ENCODE data around the gene GSG1L.

Gene GSG1L

DNA sequence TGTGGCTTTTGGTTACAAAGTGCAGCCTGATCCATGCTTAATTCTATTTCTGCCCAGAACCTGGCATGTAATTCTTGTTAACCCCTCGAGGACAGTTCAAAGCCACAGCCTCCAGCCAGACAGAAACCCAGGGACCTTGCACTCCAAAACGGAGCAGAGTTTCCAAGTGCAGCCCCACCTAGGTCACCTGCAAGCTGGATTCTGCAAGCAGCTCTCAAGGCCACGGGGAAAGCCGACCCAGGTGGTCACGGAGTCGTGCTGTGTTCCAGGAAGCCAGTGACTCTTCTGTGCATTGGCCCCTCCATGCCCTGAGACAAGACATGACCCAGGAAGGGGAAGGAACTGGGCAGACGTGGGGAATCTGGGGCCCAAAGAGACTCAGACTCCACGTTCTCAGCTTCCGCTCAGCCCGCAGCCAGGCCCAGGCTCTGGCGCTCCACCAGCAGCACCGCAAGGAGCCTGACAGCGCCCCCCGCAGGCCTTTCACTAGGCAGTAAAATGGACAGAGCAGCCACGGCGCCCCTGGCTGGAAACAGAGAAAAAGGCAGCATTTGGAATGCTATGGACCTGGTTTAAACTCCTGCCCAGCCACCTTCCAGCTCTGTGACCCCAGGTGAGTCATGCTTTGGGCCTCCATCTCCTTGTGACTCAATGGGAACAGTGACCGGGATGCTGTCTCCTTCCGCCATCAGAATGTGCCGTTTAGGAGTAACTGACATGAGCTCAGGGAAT is 27.3 kb upstream of the GSG1L start:
- no peak for DNase-seq

DNA sequence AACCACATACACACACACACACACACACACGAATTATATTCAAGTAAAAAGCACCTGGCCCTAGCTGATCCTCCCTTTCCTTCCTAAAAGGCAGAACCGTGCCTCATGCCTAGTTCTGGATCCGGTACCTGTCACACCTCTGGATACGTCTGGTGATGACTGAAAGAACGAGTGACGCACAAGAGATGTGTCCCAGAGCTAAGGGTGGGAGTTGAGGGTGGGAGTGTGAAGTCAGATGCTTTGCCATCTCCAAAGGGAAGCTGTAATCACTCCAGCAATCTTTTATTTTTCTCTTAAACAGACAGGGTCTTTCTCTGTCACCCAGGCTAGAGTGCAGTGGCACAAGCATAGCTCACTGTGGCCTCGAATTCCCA is 26.5 kb upstream of the GSG1L start:
- DNase-seq: no peak

DNA sequence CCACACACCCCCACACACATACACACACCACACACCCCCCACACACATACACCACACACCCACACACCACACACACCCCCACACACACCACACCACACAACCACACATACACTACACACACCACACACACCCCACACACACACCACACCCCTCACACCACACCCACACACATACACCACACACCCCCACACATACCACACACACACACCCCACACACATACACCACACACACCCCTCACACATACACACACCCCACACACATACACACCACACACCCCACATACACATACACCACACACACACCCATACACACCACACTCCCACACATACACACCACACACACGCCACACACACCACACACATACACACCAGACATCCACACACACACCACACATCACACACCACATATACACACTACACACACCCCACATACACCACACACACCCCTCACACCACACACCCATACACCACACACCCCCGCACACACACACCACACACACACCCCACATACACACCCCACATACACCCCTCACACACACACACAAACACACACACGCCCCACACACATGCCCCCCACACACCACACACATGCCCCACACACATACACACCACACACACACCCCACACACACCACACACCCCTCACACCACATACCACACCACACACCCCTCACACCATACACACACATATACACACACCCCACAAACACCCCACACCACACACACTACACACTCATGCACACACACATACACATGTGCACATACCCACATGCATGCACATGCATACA is 25.9 kb upstream of the GSG1L start:
- DNase-seq: no peak

DNA sequence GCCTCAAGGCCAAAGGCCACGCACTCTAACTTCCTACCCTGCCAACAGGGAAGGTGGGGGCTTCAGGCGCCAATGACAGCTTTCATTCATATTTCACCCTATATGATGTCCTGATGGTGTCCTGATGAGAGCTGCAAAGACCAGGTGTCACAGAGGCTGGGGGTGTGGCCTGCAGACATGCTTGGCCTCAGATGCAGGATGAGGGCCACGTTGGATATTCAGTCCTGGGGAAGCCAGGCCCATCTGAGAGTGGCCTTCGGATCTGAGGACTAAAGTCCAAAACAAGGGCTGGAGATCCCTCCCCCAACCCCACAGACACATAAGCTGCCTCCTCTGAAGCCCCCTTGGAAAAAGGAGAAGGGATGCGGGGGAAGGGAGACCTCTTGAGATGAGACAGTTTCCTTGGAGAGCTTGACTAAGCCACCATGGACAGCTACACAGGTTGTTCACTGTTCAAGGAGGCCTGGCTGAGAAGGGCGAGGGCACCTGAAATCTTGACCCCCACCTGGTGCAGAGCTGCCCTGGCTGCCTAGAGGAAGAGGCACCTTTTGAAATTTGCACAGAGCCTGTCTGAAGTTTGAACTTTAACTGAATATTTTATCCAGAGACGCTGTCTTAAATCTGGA is 24.3 kb upstream of the GSG1L start:
- DNase-seq: no peak

DNA sequence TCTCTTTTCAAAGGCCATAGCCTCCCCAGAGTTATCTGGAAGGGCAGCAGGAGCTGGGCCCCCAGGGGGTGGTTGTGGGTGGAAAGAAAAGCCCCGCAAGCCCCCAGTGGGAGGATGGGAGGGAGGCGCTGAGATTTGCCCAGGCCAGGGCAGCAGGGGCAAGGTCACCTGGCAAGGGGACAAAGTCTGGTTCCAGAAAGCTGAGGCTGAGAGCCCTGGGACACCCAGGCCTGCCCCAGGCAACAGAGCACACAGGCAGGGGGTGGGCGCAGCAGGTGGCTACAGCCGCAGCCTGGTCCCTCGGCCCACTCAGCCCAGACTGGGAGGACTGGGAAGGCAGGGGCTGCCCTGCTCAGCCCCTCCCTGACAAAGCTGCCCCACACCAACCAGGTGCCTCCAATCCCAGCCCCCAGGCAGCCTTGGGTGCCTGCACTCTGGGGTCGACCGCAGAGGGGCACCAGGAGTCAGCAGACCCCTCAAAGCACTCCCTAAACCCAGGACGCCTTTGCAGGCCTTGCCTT is 23.7 kb upstream of the GSG1L start:
- DNase-seq: no peak

DNA sequence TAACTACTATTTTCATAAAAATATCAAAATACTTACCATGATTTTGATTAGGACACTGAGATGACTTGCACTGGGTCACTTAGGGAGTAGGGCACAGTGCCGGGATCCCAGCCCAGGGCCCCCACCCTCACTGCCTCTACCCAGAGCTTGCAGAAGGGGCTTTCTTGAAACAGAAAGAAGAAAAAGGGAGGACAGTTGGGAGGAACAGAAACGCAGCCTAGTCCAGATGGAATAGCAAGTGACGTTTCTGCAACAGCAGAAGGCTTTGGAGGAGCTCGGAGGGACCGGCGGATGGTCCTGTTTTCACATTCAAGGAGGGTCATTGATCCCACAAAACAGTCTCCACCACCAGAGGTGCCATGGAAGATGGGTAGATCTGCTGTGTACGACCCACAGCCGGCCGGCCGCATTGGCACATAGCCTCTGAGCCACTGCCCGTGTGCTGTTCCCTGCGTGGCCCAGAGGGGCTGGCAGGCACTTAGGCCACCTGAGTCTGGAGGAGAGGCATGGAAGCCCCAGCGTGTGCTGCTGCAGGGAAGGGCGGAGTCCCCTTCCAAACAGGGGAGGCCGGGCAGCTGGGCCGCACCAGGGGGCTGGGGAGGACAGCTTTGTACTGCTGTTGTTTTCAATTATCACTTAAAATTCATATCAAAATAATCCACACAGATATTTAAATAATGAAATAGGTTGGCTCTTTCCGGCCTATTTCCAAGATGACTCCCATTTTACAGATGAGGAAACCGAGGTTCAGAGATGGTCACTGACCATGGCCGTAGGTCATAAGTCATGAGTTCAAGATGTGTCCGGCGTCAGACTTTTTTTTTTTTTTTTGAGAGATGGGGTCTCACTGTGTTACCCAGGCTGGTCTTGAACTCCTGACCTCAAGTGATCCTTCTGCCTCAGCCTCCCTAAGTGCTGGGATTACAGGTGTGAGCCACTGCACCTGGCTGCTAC is 22.9 kb upstream of the GSG1L start:
- DNase-seq: no peak

DNA sequence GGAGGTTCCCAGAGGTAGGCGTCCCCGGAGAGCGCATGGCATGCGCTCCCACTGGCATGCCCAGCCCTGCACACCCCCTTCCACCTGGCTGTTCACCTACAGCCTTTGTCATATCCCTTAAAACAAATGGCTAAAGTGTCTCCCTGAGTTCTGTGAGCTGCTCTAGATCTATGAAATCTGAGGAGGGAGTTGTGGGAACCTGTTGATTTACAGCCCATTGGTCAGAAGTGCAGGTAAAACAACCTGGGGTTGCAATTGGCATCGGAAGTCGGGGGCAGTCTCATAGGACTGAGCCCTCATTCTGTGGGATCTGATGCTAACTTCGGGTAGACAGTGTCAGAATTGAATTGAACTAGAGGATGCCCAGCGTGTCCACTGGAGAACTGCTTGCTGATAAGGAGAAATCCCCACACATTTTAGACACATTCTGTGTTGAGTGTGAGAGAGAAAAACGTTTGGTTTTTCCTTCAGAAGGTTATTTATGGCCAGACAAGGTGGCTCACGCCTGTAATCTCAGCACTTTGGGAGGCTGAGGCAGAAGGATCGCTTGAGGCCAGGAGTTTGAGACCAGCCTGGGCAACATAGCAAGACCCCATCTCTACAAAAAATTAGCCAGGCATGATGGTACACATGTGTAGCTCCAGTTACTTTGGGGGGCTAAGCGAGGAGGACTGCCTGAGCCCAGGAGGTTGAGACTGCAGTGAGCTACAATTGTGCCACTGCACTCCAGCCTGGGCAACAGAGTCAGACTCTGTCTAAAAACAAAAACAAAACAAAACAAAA is 22.1 kb upstream of the GSG1L start:
- no peak for DNase-seq

DNA sequence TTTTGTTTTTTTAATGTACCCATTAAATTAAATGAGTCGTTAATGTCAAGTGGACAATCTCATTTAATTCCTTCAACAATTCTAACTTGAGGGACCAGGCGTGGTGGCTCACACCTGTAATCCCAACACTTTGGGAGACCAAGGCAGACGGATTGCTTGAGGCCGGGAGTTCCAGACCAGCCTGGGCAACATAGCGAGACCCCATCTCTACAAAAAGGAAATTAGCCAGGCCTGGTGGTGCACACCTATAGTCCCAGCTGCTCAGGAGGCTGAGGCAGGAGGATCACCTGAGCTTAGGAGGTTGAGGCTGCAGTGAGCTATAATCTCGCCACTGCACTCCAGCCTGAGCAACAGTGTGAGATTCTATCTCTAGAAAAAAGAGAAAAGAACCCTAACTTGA is 20.7 kb upstream of the GSG1L start:
- no peak for DNase-seq

DNA sequence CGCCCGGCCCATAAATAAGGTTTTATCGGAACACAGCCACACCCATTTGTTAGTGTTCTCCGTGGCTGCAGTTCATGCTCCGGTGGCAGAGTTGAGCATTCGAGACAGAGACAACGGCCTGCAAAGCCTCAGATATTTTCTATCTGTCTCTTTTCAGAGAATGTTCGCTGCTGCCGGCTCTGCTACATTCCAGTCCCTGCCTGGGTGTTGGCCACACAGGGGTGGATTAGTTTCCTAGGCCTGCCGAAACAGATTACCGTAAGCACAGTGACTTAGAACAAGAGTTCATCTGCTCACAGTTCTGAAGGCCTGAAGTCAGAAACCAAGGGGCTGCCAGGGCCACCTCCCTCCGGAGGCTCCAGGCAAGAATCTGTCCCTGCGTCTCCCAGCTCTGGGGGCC is 19.1 kb upstream of the GSG1L start:
- DNase-seq: no peak

DNA sequence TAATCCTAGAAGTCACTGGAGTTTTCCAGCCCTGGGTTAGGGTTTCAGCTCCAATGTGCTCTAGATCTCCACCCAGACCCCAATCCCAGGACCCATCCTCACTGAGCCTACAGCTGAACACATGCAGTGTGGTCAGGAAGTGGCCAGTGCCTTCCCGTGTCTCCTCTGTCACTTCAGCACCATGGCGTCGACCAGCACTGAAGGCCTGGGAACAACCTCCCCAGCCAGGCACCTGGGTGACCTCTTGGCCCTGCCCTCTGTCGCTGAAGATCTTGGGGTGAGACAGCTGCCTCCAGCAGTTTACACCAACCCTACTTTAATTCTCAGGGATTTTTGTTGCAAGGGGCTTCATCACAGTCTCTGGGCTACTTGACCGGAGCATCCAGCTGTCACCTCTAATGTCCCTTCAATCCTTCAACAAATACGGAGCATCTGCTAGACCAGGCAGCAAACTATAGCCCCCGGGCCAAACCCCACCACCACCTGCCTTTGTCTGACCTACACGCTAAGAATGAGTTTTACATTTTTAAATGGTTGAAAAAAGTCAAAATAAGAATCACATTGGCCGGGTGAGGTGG is 18.0 kb upstream of the GSG1L start:
- DNase-seq: no peak

DNA sequence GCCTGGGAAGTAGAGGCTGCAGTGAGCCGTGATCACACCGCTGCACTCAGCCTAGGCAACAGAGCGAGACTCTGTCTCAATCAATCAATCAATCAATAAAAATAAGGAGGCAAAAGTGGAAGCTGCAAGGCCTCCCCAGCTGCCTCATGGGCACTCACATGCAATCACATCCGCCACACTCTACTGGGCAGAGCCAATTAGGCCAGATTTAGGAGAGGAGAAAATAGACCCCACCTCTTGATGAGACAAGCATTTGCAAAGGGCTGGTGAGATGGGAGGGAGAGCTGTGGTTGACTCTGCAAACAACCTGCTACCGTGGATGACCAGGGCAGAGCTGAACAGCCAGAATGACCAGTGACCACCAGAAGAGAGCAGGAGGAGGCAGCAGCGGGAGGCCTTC is 14.7 kb upstream of the GSG1L start:
- DNase-seq: no peak

DNA sequence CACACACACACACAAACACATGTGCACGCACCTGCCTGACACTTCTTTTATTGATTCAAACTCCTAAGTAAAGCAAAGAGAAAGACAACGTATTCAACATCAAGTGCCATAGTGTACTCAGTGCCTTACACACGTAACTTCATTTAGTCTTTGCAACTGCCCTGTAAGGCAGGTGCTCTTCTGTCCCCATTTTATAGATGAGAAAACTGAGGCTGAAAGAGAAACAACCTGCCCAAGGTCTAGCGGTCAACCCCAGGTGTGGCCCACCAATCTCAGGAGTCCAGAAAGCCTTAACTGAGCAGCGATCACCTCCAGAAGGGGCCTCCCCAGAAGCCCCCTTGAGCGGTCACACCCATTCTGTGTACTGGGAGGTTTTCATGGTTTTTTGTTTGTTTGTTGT is 10.3 kb upstream of the GSG1L start:
- DNase-seq: no peak

DNA sequence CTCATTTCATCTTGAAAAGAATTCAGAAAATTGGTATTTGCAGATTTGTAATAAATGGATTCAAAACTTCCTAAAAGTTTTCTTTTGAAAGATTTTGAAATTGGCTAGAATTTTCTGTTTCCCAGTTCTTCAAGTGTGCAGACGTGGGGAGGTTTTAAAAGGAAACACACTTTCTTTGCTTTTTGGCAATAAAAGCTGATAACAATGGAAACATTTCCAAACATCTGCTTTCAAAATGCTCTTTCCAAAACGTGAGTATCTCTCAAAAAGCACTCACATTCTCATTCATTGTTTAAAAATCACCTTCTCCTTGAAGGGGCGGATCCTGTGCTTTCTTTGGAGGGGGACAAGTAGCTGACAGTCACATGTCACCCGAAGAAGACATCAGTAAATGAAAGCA is 8.6 kb upstream of the GSG1L start:
- DNase-seq: no peak

DNA sequence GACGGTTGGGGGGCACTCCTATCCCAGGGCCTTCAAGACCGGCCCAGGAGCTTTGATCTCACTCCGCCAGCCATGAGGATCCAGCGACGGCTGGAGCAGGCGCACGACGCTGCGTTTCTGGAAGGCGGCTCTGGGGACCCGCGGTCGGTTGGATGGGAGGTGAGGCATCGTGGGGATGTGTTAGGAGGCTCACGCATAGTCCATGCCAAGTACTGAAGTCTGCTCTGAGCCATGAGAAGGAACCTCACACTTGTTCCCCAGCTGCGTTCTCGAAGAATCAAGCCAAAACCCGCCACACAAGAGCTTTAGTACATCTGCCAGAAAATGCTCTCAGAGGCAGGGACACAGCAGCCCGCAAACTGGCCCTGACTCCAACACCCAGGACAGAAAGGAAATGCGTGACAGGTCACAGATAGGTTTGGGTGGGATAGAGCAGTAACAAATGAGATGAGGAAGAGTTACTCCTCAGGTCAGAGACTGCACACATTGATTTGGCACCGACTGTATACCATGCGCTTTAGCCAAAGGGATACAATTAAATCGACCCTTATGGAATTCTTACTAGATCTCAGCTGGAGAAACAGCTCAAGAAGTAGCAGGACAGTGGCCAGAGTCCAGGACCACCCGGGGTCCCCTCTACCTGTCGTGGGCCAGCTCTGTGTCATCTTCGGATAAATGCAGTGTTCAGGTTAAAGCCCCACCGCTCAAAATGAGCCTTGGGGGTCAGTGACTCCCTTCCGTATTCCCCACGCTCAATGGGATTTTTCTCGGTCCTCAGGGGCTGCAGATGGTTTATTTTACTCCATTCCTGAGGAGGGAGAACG is 6.7 kb upstream of the GSG1L start:
- DNase-seq: no peak

DNA sequence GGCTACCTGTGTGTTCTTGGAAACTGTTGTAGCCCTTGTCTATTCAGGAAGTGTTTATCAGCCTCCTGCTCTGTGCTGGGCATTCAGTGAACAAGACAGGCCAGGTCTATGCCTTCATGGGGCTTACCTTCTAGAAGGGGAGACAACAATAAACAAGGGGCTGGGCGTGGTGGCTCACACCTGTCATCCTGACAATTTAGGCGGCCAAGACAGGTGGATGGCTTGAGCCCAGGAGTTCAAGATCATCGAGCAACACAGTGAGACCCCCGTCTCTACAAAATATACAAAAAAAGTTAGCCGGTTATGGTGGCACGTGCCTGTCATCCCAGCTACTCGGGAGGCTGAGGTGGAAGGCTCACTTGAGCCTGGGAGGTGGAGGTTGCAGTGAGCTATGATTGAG is 5.5 kb upstream of the GSG1L start:
- no peak for DNase-seq

DNA sequence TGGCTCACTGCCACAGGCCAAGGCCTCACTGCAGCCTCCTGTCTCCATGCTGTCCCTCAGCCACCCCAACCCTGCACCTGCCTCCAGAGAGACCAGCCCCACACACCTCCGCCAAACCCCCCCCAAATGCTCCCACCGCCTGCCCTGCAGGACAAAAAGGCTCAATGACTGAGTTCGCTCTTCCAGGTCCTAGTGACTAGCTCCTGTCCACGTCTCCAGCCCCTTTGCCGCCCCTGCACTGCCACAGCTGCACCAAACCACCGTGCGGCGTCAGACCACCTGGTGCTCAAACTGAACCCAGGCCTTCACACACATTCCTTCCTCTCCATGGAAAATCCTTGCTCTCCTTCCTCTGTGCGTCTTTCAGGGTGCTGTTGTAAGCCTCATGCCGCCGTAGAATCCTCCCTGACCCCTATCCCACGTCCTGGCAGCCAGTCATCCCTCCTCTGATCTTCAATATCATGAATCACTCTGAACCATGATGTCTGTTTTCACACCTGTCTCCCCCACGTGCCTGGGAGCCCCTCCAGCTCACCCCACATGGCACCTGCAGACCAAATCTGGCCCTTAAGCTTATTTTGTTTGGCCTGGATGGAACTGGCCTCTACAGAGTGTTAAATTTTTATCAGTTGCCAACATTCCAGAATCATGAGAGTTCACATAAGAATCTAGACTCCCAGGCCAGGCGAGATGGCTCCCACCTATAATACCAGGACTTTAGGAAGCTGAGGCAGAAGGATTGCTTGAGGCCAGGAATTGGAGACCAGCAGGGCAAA is 4.3 kb upstream of the GSG1L start:
- no peak for DNase-seq

DNA sequence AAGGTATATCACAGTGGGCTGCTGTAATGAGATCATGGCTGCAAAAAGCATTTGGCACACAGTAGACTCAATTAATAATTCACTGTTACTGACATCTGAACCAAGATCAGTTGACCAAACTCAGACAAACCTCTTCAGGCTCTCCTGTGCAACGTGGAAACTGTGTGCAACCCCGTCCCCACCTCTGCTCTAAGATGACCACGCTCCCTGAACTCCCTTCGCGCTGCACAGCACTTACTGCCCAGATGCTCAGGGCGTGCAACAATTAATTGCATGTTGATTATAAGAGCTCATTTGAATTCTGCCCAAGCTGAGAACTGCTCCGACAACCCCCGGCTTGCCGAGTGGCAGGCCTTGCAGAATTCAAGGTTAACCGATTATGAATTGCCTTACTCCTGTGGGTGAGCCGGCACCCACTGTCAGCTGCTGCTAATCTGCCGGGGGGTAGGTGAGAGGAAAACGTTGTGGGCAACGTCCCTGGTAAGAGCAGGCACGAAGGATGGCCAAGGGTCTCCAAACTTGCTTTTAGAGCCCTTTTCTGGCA is 1.3 kb upstream of the GSG1L start:
- no peak for DNase-seq

DNA sequence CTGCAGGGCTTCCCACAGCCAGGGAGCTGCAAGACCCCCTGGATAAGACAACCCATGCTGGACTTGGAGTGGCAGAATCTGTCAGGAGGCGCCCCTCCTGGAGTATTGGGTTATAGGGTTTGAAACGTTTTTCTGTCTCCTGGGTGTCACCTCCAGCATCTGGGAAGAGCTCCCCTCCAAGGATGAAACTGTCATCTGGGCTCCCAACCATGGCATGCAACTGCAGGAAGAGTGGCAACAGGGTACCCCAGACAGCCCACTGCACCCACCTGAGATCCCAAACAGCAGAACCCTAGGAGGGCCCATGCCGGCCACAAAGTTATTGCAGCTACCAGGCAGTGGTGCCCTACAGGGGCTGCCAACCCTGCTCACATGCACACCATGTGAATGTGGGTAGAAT is 636 bp upstream of the GSG1L start:
- DNase-seq: no peak

DNA sequence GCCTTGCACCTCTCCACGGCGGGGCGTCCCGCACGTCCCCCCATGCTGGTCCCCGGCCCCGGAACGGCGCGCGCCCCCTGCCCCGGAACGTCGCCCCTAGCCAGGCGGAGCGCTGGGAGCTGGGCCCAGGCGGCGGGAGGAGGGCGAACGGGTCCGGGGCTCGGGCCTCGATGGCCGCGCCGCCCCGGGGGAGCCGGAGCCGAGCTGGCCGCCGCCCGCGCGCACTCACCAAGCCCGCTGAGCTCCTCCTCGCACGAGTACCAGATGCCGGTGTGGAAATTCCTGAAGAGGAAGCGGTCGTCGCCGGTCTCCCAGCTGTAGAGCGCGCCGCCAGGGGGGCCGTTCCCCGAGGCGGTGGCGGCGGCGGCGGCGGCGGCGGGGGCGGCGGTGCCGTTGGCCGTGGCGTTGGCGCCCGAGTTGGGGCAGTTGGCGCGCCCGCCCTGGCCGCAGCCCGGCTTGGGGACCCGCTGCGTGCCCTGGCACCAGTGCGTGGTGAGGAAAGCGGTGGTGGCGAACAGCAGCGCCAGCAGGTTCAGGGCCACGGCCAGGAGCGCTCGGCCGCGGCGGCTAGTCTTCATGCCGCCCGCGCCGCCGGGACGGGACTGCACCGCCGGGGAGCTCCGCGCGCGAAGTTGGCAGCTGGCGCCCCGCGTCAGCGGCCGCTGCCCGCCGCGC is 530 bp downstream of the GSG1L start:
- no peak for DNase-seq
